Fibroblast of lung (primary cell): Measurements from ENCODE around the gene CAMTA1. TPM values are rescaled to one million over a fixed set of nuclear protein-coding genes. Genes with fewer than 3 reads are reported as not detected.

Experiments used
- DNase-seq, 2 donors: peaks; one replicate each; pipeline versions ENCODE4 v3.0.0 to v3.0.0-alpha.2; 2010; ENCODE audit warnings: low read depth in 2 of 2
- H2AFZ ChIP-seq: 2 replicates; pipeline ENCODE4 v1.5.1; 2012; ENCODE audit warnings: low read length, control low read depth, inconsistent platforms
- H3K27ac ChIP-seq: 2 replicates; pipeline ENCODE4 v1.5.1; 2011; ENCODE audit warnings: low read length, control low read depth; ENCODE audit not compliant: insufficient read depth
- H3K27me3 ChIP-seq: 2 replicates; pipeline ENCODE4 v1.5.1; 2011; ENCODE audit warnings: mild to moderate bottlenecking, low read length; ENCODE audit not compliant: control insufficient read depth, insufficient read depth
- H3K36me3 ChIP-seq: 2 replicates; pipeline ENCODE4 v1.5.1; 2011; ENCODE audit warnings: low read length; ENCODE audit not compliant: control insufficient read depth, insufficient read depth
- H3K4me1 ChIP-seq: 2 replicates; pipeline ENCODE4 v1.5.1; 2011; ENCODE audit warnings: low read length; ENCODE audit not compliant: control insufficient read depth, insufficient read depth; ENCODE audit errors: extremely low read depth
- H3K4me2 ChIP-seq: 2 replicates; pipeline ENCODE4 v1.5.1; 2011; ENCODE audit warnings: low read length, control low read depth; ENCODE audit not compliant: insufficient read depth; ENCODE audit errors: extremely low read depth
- H3K4me3 ChIP-seq, 4 experiments: fragments of 200-600 bp in 1 of 4; sonication (generic) in 1 of 4; replicated peaks in 1 of 4; 2 replicates each; pipeline ENCODE4 v1.5.1; 2011 to 2016; ENCODE audit warnings: low read length in 4 of 4, low read depth in 3 of 4, mild to moderate bottlenecking in 3 of 4, control low read depth in 2 of 4, inconsistent platforms in 1 of 4, mixed read lengths in 1 of 4; ENCODE audit not compliant: insufficient read depth in 1 of 4; ENCODE audit errors: control extremely low read depth in 1 of 4
- H3K79me2 ChIP-seq: 2 replicates; pipeline ENCODE4 v1.5.1; 2012; ENCODE audit warnings: mild to moderate bottlenecking, low read length, inconsistent platforms; ENCODE audit not compliant: control insufficient read depth, insufficient read depth
- H3K9ac ChIP-seq: 2 replicates; pipeline ENCODE4 v1.5.1; 2011; ENCODE audit warnings: mild to moderate bottlenecking, low read length, control low read depth; ENCODE audit not compliant: insufficient read depth
- H3K9me3 ChIP-seq: 2 replicates; pipeline ENCODE4 v1.5.1; 2012; ENCODE audit warnings: low read depth, low read length; ENCODE audit not compliant: control insufficient read depth, insufficient read depth
- H4K20me1 ChIP-seq: 2 replicates; pipeline ENCODE4 v1.5.1; 2011; ENCODE audit warnings: low read length; ENCODE audit not compliant: control insufficient read depth, insufficient read depth; ENCODE audit errors: extremely low read depth
- CTCF ChIP-seq, 2 donors: IDR thresholded peaks in 1 of 2; conservative IDR thresholded peaks in 1 of 2; 1 replicate in 1 of 2; 2 replicates in 1 of 2; pipeline ENCODE4 v1.5.1; 2011 to 2012; ENCODE audit warnings: low read length in 2 of 2, control low read depth in 1 of 2, inconsistent platforms in 1 of 2, low read depth in 1 of 2, mild to moderate bottlenecking in 1 of 2
- EZH2 ChIP-seq: IDR thresholded peaks from 2 replicates; pipeline ENCODE4 v1.5.1; 2012; ENCODE audit warnings: low read length, control low read depth, mild to moderate bottlenecking; ENCODE audit errors: missing control alignments
- polyA plus RNA-seq, 2 donors: library from polyadenylated mRNA; depleted of rRNA in 1 of 2; stranded (reverse) in 1 of 2; unstranded in 1 of 2; fragments of >200 nt; gene quantifications; 2 replicates each; pipeline ENCODE4 v1.2.1, GENCODE V29; 2011 to 2012; ENCODE audit warnings: missing spikeins in 1 of 2
- total RNA-seq: library from RNA; depleted of rRNA; stranded (reverse); fragments of >200 nt; gene quantifications from 2 replicates; pipeline ENCODE4 v1.2.1, GENCODE V29; 2014

CAMTA1 gene
- total and polyA plus RNA-seq, 2 donors (not counting 1 experiment from before 2014, with no cell fraction given): 47.6 to 86.0 TPM

GRCh38 chr1:7611421-7612010 is 826.3 kb downstream of the CAMTA1 start:
- DNase-seq: no peak
- no peaks in the 10 kb centered on the region for H4K20me1 ChIP-seq
- H3K4me2 ChIP-seq: no peak overlapping the region
- H3K27ac ChIP-seq: no peak overlapping the region
- H3K36me3 ChIP-seq: no peaks in the 10 kb centered on the region
- H3K79me2 ChIP-seq: no peaks in the 10 kb centered on the region
- no peak overlapping the region for H3K9ac ChIP-seq
- no peaks in the 10 kb centered on the region for H3K4me1 ChIP-seq
- no peaks in the 10 kb centered on the region for H3K27me3 ChIP-seq
- no peak for TF ChIP-seq CTCF (conservative IDR thresholded peaks at IDR 0.05 in 1 of 2, IDR thresholded peaks at IDR 0.05 in 1 of 2; ENCODE audit: low read depth in 1 of 2, low read length in 2 of 2)
- H3K9me3 ChIP-seq: no peaks in the 10 kb centered on the region
- H2AFZ ChIP-seq: no peak overlapping the region
- no peak overlapping the region for H3K4me3 ChIP-seq

DNA sequence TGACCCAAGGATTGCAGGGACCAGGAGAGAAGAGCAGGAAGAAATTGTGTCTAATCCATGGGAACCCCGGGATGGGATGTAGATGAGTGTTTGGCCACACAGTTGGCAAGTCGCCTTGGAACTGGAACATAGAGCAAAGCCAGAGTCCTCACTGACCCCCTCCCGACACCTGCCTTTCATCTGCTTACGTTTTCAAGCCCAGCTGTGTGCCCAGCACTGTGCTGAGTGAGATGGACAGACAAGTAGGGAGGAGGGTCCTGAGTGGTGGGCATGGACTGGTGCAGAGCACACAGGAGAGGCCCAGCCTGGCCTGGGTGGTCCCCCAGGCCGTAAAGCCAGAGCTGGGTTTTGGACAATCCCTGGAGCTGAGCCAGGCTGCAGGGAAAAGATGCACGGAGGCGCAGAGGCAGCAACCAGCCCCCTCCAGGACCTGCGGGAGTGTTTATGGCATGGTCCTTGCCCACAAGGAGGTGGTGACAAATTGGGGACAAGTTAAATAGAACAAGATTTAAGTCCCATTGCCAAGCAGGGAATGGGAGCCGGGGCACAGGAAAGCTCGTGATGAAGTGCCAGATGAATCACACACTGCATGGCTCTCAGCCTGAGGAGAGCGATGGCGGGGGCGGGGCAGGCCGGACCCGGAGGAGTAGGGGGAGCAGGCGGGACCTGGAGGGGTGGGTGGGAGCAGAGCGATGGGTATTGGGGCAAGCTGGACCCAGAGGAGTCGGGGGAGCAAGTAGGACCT is 828.0 kb downstream of the CAMTA1 start:
- Histone ChIP-seq H3K9ac (no peak overlapping the region), H3K27ac (no peak overlapping the region), H3K27me3 (no peaks in the 10 kb centered on the region), H3K4me1 (no peaks in the 10 kb centered on the region), H4K20me1 (no peaks in the 10 kb centered on the region), H3K4me3 (no peak overlapping the region), H3K79me2 (no peaks in the 10 kb centered on the region), H2AFZ (no peak overlapping the region), H3K4me2 (no peak overlapping the region), H3K9me3 (no peaks in the 10 kb centered on the region), H3K36me3 (no peaks in the 10 kb centered on the region)
- TF ChIP-seq EZH2: no peak
- no peak for TF ChIP-seq CTCF (conservative IDR thresholded peaks at IDR 0.05 in 1 of 2, IDR thresholded peaks at IDR 0.05 in 1 of 2; ENCODE audit: low read depth in 1 of 2, low read length in 2 of 2)
- DNase-seq: no peak

DNA sequence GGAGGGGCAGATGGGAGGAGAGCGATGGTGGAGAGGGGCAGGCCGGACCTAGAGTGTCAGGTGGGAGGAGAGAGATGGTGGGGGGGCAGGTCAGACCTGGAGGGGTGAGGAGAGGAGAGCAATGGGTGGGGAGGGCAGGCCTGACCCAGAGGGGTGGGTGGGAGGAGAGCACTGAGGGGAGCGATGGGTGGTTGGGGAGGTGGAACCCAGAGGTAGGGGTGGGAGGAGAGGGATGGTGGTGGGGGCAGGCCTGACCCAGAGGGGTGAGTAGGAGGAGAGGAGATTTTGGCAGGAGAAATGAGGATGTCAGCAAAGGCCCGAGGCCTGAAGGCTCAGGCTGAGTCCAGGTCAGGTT is 828.6 kb downstream of the CAMTA1 start:
- Histone ChIP-seq H3K4me1 (no peaks in the 10 kb centered on the region), H3K4me2 (no peak overlapping the region), H3K9ac (no peak overlapping the region), H3K4me3 (no peak overlapping the region), H3K9me3 (no peaks in the 10 kb centered on the region), H3K79me2 (no peaks in the 10 kb centered on the region), H3K36me3 (no peaks in the 10 kb centered on the region), H4K20me1 (no peaks in the 10 kb centered on the region), H2AFZ (no peak overlapping the region), H3K27me3 (no peaks in the 10 kb centered on the region), H3K27ac (no peak overlapping the region)
- TF ChIP-seq CTCF (conservative IDR thresholded peaks at IDR 0.05 in 1 of 2, IDR thresholded peaks at IDR 0.05 in 1 of 2; ENCODE audit: low read depth in 1 of 2, low read length in 2 of 2) (no peak), EZH2 (no peak)
- no peak for DNase-seq
